ENCODE data around the gene SUFU.

DNA sequence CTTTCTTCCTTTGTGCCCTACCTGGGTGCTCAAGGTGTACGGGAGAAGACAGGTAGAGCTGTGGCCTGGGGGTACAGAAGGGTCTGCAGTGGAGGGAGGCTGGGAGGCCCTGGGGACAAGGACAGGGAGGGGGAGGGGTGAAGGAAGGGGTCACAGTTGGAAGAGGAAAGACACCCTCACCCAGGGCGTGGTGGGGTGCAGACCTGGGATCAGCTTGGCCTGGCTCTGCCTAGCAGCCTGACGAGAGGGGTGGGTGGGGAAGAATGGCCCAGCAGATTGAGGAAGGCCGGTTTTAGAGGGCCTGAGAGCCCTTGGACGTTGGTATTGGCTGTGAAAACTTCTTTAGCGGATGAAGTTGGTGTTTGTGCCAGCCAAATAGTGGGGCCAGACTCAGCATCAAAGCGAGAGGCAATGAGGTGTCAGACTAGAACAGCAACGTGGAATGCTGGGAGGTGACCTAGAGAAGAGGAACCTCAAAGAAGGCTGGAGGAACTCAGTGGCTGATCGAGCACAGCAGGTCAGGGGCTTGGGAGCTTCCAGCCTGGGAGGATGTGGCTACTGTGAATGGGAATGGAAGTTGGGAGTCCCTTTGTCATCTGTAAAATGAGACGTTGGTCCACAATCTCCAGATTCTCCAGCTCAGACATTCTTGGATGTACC, 122.4 kb downstream of the SUFU start:
- TF ChIP-seq TBL1XR1 (IDR thresholded peaks at IDR 0.05; ENCODE audit: borderline replicate concordance, low read length, partially characterized antibody) (no peak), CHD4 (IDR thresholded peaks at IDR 0.05; ENCODE audit: borderline replicate concordance, low read length) (no peak), ZNF501 (CRISPR knock-in tag; IDR thresholded peaks at IDR 0.05) (no peak), CTCF (CRISPR knock-in tag; IDR thresholded peaks at IDR 0.05) (no peak), YY1 (IDR thresholded peaks at IDR 0.05; ENCODE audit: insufficient read depth, insufficient replicate concordance, low read depth, low read length) (no peak), KDM1A (CRISPR knock-in tag; IDR thresholded peaks at IDR 0.05) (no peak), ZNF383 (CRISPR knock-in tag; IDR thresholded peaks at IDR 0.05; ENCODE audit: borderline replicate concordance) (no peak), ZNF207 (IDR thresholded peaks at IDR 0.05; ENCODE audit: borderline replicate concordance) (no peak), CHD2 (IDR thresholded peaks at IDR 0.05; ENCODE audit: low read depth, low read length) (no peak), FOXM1 (CRISPR knock-in tag; IDR thresholded peaks at IDR 0.05) (no peak), FOXK2 (IDR thresholded peaks at IDR 0.05) (no peak), NRL (CRISPR knock-in tag; IDR thresholded peaks at IDR 0.05; ENCODE audit: borderline replicate concordance) (no peak), ZNF350 (CRISPR knock-in tag; IDR thresholded peaks at IDR 0.05; ENCODE audit: borderline replicate concordance, low read depth) (no peak)

All from HepG2 (cell line).